ENCODE data around the gene USP32. TPM values are rescaled to one million over a fixed set of nuclear protein-coding genes. Genes with fewer than 3 reads are reported as not detected.
"Not testable (repeated sequence)": the region's sequence is repeated elsewhere in the genome, so short reads cannot be mapped to it uniquely, and the experiment has no call there.

The USP32 gene
- polyA plus RNA-seq, 3 donors = 10.1 to 26.6 (median 16.6) TPM

GRCh38 chr17:60215895-60216294 is 176.0 kb downstream of the USP32 start:
- H3K9me3 ChIP-seq (replicated peaks in 1 of 2; ENCODE audit: control insufficient read depth in 1 of 2, insufficient read depth in 1 of 2, low read length in 2 of 2); DNase-seq; H3K4me1 ChIP-seq (ENCODE audit: control insufficient read depth in 1 of 2, insufficient read depth in 2 of 2, low read length in 2 of 2); H3K4me2 ChIP-seq (replicated peaks; ENCODE audit: extremely low read depth, low read length, poor library complexity, severe bottlenecking); intact Hi-C loops (cut with micrococcal nuclease); H4K20me1 ChIP-seq (ENCODE audit: insufficient read depth, low read length); H3K27ac ChIP-seq (ENCODE audit: low read depth in 1 of 2, low read length in 2 of 2); H3K27ac Mint-ChIP-seq; H3K9me3 Mint-ChIP-seq; H2AFZ ChIP-seq (ENCODE audit: insufficient read depth, low read depth, low read length, poor library complexity, severe bottlenecking); H3K27me3 ChIP-seq (ENCODE audit: control insufficient read depth in 2 of 2, insufficient read depth in 2 of 2, low read length in 2 of 2); H3K4me3 ChIP-seq (replicated peaks in 1 of 3; ENCODE audit: low read depth in 2 of 3, low read length in 3 of 3); H3K79me2 ChIP-seq (ENCODE audit: insufficient read depth, low read length); H3K9ac ChIP-seq (ENCODE audit: insufficient read depth, low read length, poor library complexity, severe bottlenecking); H3K4me3 Mint-ChIP-seq; H3K4me1 Mint-ChIP-seq; H3K27me3 Mint-ChIP-seq (ENCODE audit: low read depth in 3 of 3): not testable (repeated sequence)
- no CpG with 5 or more reads among the region's 2 CpGs for WGBS (ENCODE audit: insufficient coverage)
- peaks cover 15 to 48% of the 10 kb centered on the region in 2 donors for H3K36me3 ChIP-seq (replicated peaks in 1 of 2; ENCODE audit: control insufficient read depth in 1 of 2, insufficient read depth in 2 of 2, low read length in 2 of 2)
- peaks cover 23 to 38% of the 10 kb centered on the region in 2 donors for H3K36me3 Mint-ChIP-seq

- H3K4me1 Mint-ChIP-seq; H3K9me3 Mint-ChIP-seq; H3K4me2 ChIP-seq (replicated peaks; ENCODE audit: extremely low read depth, low read length, poor library complexity, severe bottlenecking); intact Hi-C loops (cut with micrococcal nuclease); H3K9me3 ChIP-seq (replicated peaks in 1 of 2; ENCODE audit: control insufficient read depth in 1 of 2, insufficient read depth in 1 of 2, low read length in 2 of 2); H3K27ac Mint-ChIP-seq; H2AFZ ChIP-seq (ENCODE audit: insufficient read depth, low read depth, low read length, poor library complexity, severe bottlenecking); H3K4me1 ChIP-seq (ENCODE audit: control insufficient read depth in 1 of 2, insufficient read depth in 2 of 2, low read length in 2 of 2); H3K9ac ChIP-seq (ENCODE audit: insufficient read depth, low read length, poor library complexity, severe bottlenecking); H3K27me3 ChIP-seq (ENCODE audit: control insufficient read depth in 2 of 2, insufficient read depth in 2 of 2, low read length in 2 of 2); H3K4me3 ChIP-seq (replicated peaks in 1 of 3; ENCODE audit: low read depth in 2 of 3, low read length in 3 of 3); H4K20me1 ChIP-seq (ENCODE audit: insufficient read depth, low read length); H3K4me3 Mint-ChIP-seq; DNase-seq; H3K27ac ChIP-seq (ENCODE audit: low read depth in 1 of 2, low read length in 2 of 2); H3K79me2 ChIP-seq (ENCODE audit: insufficient read depth, low read length); H3K27me3 Mint-ChIP-seq (ENCODE audit: low read depth in 3 of 3): not testable (repeated sequence)
- peaks cover 10 to 44% of the 10 kb centered on the region in 2 donors for H3K36me3 ChIP-seq (replicated peaks in 1 of 2; ENCODE audit: control insufficient read depth in 1 of 2, insufficient read depth in 2 of 2, low read length in 2 of 2)
- H3K36me3 Mint-ChIP-seq = peaks cover 23 to 32% of the 10 kb centered on the region in 2 donors
These were observed 180.7 kb downstream of the USP32 start for GRCh38 chr17:60211282-60211681.

GRCh38 chr17:60208302-60208701 is 183.6 kb downstream of the USP32 start:
- H3K4me2 ChIP-seq (replicated peaks; ENCODE audit: extremely low read depth, low read length, poor library complexity, severe bottlenecking); H3K9me3 ChIP-seq (replicated peaks in 1 of 2; ENCODE audit: control insufficient read depth in 1 of 2, insufficient read depth in 1 of 2, low read length in 2 of 2); H3K9me3 Mint-ChIP-seq; intact Hi-C loops (cut with micrococcal nuclease); H3K27me3 ChIP-seq (ENCODE audit: control insufficient read depth in 2 of 2, insufficient read depth in 2 of 2, low read length in 2 of 2); H3K9ac ChIP-seq (ENCODE audit: insufficient read depth, low read length, poor library complexity, severe bottlenecking); H4K20me1 ChIP-seq (ENCODE audit: insufficient read depth, low read length); H3K4me3 ChIP-seq (replicated peaks in 1 of 3; ENCODE audit: low read depth in 2 of 3, low read length in 3 of 3); H3K4me1 ChIP-seq (ENCODE audit: control insufficient read depth in 1 of 2, insufficient read depth in 2 of 2, low read length in 2 of 2); DNase-seq; H3K79me2 ChIP-seq (ENCODE audit: insufficient read depth, low read length); H3K4me3 Mint-ChIP-seq; H3K27ac ChIP-seq (ENCODE audit: low read depth in 1 of 2, low read length in 2 of 2); H2AFZ ChIP-seq (ENCODE audit: insufficient read depth, low read depth, low read length, poor library complexity, severe bottlenecking); H3K27me3 Mint-ChIP-seq (ENCODE audit: low read depth in 3 of 3); H3K27ac Mint-ChIP-seq; H3K4me1 Mint-ChIP-seq: not testable (repeated sequence)
- peaks cover 22 to 45% of the 10 kb centered on the region in 2 donors for H3K36me3 ChIP-seq (replicated peaks in 1 of 2; ENCODE audit: control insufficient read depth in 1 of 2, insufficient read depth in 2 of 2, low read length in 2 of 2)
- peaks cover 26 to 42% of the 10 kb centered on the region in 2 donors for H3K36me3 Mint-ChIP-seq
- no CpG with 5 or more reads among the region's 1 CpG for WGBS (ENCODE audit: insufficient coverage)

- H3K4me3 ChIP-seq (replicated peaks in 1 of 3; ENCODE audit: low read depth in 2 of 3, low read length in 3 of 3); H3K9me3 Mint-ChIP-seq: not testable (repeated sequence)
These were observed 186.2 kb downstream of the USP32 start for GRCh38 chr17:60205782-60206181.

More at GRCh38 chr17:60205782-60206181, 186.2 kb downstream of the USP32 start:
- H3K79me2 ChIP-seq (ENCODE audit: insufficient read depth, low read length); H3K4me2 ChIP-seq (replicated peaks; ENCODE audit: extremely low read depth, low read length, poor library complexity, severe bottlenecking); H3K4me3 Mint-ChIP-seq; H3K4me1 Mint-ChIP-seq; H3K27ac Mint-ChIP-seq; DNase-seq; H3K27ac ChIP-seq (ENCODE audit: low read depth in 1 of 2, low read length in 2 of 2); H3K9me3 ChIP-seq (replicated peaks in 1 of 2; ENCODE audit: control insufficient read depth in 1 of 2, insufficient read depth in 1 of 2, low read length in 2 of 2); H3K4me1 ChIP-seq (ENCODE audit: control insufficient read depth in 1 of 2, insufficient read depth in 2 of 2, low read length in 2 of 2); H3K9ac ChIP-seq (ENCODE audit: insufficient read depth, low read length, poor library complexity, severe bottlenecking); H4K20me1 ChIP-seq (ENCODE audit: insufficient read depth, low read length); intact Hi-C loops (cut with micrococcal nuclease); H3K27me3 Mint-ChIP-seq (ENCODE audit: low read depth in 3 of 3); H3K27me3 ChIP-seq (ENCODE audit: control insufficient read depth in 2 of 2, insufficient read depth in 2 of 2, low read length in 2 of 2); H2AFZ ChIP-seq (ENCODE audit: insufficient read depth, low read depth, low read length, poor library complexity, severe bottlenecking): not testable (repeated sequence)
- H3K36me3 Mint-ChIP-seq = peaks cover 24 to 42% of the 10 kb centered on the region in 2 donors
- peaks cover 19 to 35% of the 10 kb centered on the region in 2 donors for H3K36me3 ChIP-seq (replicated peaks in 1 of 2; ENCODE audit: control insufficient read depth in 1 of 2, insufficient read depth in 2 of 2, low read length in 2 of 2)

All from CD14-positive monocyte (primary cell).